PC-3 (cell line): ENCODE results near the gene DNM1L. TPM values are rescaled to one million over a fixed set of nuclear protein-coding genes. Genes with fewer than 3 reads are reported as not detected.

Experiments used
- ATAC-seq: fragments of 200-7000 bp; cut with Tn5 transposase; 2 replicates; pipeline ENCODE4 v1.9.1; 2020; ENCODE audit warnings: mild to moderate bottlenecking, moderate library complexity
- BruUV-seq: library from RNA; stranded (reverse); fragments of 400-500 nt; replicated peaks from 2 replicates; lab custom pipeline; 2021; lab: Mats Ljungman, UMichigan
- CTCF ChIA-PET: fragments of 300-600 bp; sonication (Branson Sonifier 250); formaldehyde crosslinking; loops from one replicate; lab custom pipeline; 2022; ENCODE audit warnings: antibody characterized with exemption; lab: Charles Lee
- POLR2A ChIA-PET: fragments of 300-600 bp; sonication (Branson Sonifier 250); formaldehyde crosslinking; loops from one replicate; lab custom pipeline; 2022; ENCODE audit warnings: antibody characterized with exemption; ENCODE audit not compliant: unreplicated experiment; lab: Charles Lee
- DNase-seq: peaks from one replicate; pipeline ENCODE4 v3.0.0-alpha.2; 2015
- H2AFZ ChIP-seq: fragments of 300-600 bp; sonication (generic); 2 replicates; pipeline ENCODE4 v1.6.0; 2016; ENCODE audit warnings: antibody characterized with exemption, low read length
- H3F3A ChIP-seq: fragments of 300-600 bp; sonication (generic); one replicate; pipeline ENCODE4 v1.6.0; 2017; ENCODE audit warnings: antibody characterized with exemption, low read length, control low read depth, mild to moderate bottlenecking; ENCODE audit not compliant: unreplicated experiment
- H3K27ac ChIP-seq: fragments of 300-600 bp; sonication (generic); 2 replicates; pipeline ENCODE4 v1.5.1; 2016; ENCODE audit warnings: mild to moderate bottlenecking, low read length
- H3K27me3 ChIP-seq: fragments of 300-600 bp; sonication (generic); 2 replicates; pipeline ENCODE4 v1.6.1; 2016; ENCODE audit warnings: low read length, mixed read lengths
- H3K36me3 ChIP-seq: fragments of 300-600 bp; sonication (generic); 2 replicates; pipeline ENCODE4 v1.6.1; 2016; ENCODE audit warnings: low read depth, mixed run types, low read length, mixed read lengths
- H3K4me1 ChIP-seq: fragments of 300-600 bp; sonication (generic); 2 replicates; pipeline ENCODE4 v1.5.1; 2016; ENCODE audit warnings: low read length; ENCODE audit not compliant: insufficient read depth
- H3K4me2 ChIP-seq: fragments of 300-600 bp; sonication (generic); 2 replicates; pipeline ENCODE4 v1.6.0; 2016; ENCODE audit warnings: low read length
- H3K4me3 ChIP-seq: fragments of 300-600 bp; sonication (generic); 2 replicates; pipeline ENCODE4 v1.5.1; 2016; ENCODE audit warnings: mild to moderate bottlenecking, low read length, mixed read lengths
- H3K79me2 ChIP-seq: fragments of 300-600 bp; sonication (generic); 2 replicates; pipeline ENCODE4 v1.6.1; 2017; ENCODE audit warnings: low read length, mixed read lengths
- H3K9ac ChIP-seq: fragments of 300-600 bp; sonication (generic); 2 replicates; pipeline ENCODE4 v1.6.0; 2016; ENCODE audit warnings: mild to moderate bottlenecking, low read length
- H3K9me2 ChIP-seq: fragments of 300-600 bp; sonication (generic); replicated peaks from 2 replicates; pipeline ENCODE4 v1.6.1; 2016; ENCODE audit warnings: mixed run types, low read length, mixed read lengths
- H3K9me3 ChIP-seq: fragments of 300-600 bp; sonication (generic); 2 replicates; pipeline ENCODE4 v1.6.1; 2016; ENCODE audit warnings: low read length, mixed read lengths
- H4K20me1 ChIP-seq: fragments of 300-600 bp; sonication (generic); 2 replicates; pipeline ENCODE4 v1.6.1; 2016; ENCODE audit warnings: low read length, mixed read lengths
- CTCF ChIP-seq: fragments of 300-600 bp; sonication (generic); conservative IDR thresholded peaks from 2 replicates; pipeline ENCODE4 v1.5.1; 2017; ENCODE audit warnings: antibody characterized with exemption, low read depth, mild to moderate bottlenecking, low read length
- EZH2 ChIP-seq: fragments of 300-600 bp; sonication (generic); IDR thresholded peaks from one replicate; pipeline ENCODE4 v1.6.1; 2017; ENCODE audit warnings: antibody characterized with exemption, mild to moderate bottlenecking, low read length; ENCODE audit not compliant: unreplicated experiment
- EZH2phosphoT487 ChIP-seq: fragments of 300-600 bp; sonication (generic); IDR thresholded peaks from 2 replicates; pipeline ENCODE4 v1.6.1; 2018; ENCODE audit warnings: mild to moderate bottlenecking, antibody characterized with exemption, low read length, borderline replicate concordance
- intact Hi-C: fragments of 100-400 bp; cut with micrococcal nuclease; formaldehyde crosslinking; loops from 2 replicates; pipeline ENCODE4 v1.9.0; 2023
- total RNA-seq: library from RNA; depleted of rRNA; stranded (reverse); fragments of >200 nt; gene quantifications from 2 replicates; pipeline ENCODE4 v1.2.3, GENCODE V29; 2014

Gene DNM1L
- total RNA-seq, 1 experiment from 2014 or later: 38.7 TPM

DNA sequence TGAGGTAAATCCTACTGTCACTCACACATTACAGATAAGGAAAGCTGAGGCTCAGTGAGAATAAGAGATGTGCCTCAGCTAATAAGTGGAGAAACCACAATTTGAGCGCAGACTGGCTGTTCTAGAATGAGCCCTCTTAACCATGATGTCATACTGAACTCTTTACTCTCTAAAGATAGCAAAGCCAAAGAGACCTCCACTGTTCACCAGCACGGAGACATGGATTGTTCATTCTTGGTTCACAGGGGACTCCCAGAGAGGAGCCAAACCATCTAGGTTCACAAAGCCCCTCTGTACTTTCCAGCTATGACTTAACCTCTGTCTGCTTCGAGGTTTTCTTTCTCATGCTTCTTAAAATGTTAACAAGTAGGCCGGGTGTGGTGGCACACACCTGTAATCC, 109.3 kb downstream of the DNM1L start:
- no peaks in the 10 kb centered on the region for H4K20me1 ChIP-seq
- no peaks in the 10 kb centered on the region for H3F3A ChIP-seq
- CTCF ChIA-PET: no interaction called here
- no peaks in the 10 kb centered on the region for H3K9me3 ChIP-seq
- H3K79me2 ChIP-seq: no peaks in the 10 kb centered on the region
- no peak overlapping the region for H3K4me2 ChIP-seq
- H3K4me1 ChIP-seq: no peaks in the 10 kb centered on the region
- DNase-seq: no peak
- H3K4me3 ChIP-seq: no peak overlapping the region
- BruUV-seq: no TSS peak
- no peaks in the 10 kb centered on the region for H3K36me3 ChIP-seq
- intact Hi-C loops: no loop called here
- ATAC-seq: no peak
- no peak overlapping the region for H3K27ac ChIP-seq
- POLR2A ChIA-PET: no interaction called here
- no peak overlapping the region for H2AFZ ChIP-seq
- no peak overlapping the region for H3K9ac ChIP-seq
- H3K9me2 ChIP-seq: no peaks in the 10 kb centered on the region
- no peaks in the 10 kb centered on the region for H3K27me3 ChIP-seq
- TF ChIP-seq CTCF: no peak
- no peak for TF ChIP-seq EZH2phosphoT487
- no peak for TF ChIP-seq EZH2

DNA sequence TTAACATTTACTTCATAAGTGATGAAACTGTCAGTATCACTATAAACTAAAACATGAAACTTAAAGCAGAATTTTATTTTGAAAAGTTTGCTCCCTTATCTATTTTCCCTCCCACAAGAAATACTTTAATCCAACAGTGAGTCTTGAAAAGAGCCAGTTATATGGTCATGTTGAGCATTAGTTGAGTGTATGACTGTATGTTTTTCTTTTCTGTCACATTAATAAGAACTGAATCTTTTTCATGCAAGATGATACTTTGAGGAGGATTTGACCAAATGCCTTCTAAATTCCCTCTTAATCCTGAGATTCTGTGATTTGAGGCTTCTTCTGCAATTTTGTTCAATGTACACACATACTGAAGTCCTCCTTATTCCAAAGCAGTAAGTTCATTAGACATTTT, 110.3 kb downstream of the DNM1L start:
- Histone ChIP-seq H3K9me3 (no peaks in the 10 kb centered on the region), H3K27me3 (no peaks in the 10 kb centered on the region), H3K4me1 (no peaks in the 10 kb centered on the region), H3K4me3 (no peak overlapping the region), H3K27ac (no peak overlapping the region), H2AFZ (no peak overlapping the region), H3K4me2 (no peak overlapping the region), H4K20me1 (no peaks in the 10 kb centered on the region), H3K36me3 (no peaks in the 10 kb centered on the region), H3K79me2 (no peaks in the 10 kb centered on the region), H3K9me2 (no peaks in the 10 kb centered on the region), H3F3A (no peaks in the 10 kb centered on the region), H3K9ac (no peak overlapping the region)
- CTCF ChIA-PET: no interaction called here
- BruUV-seq: no TSS peak
- DNase-seq (no peak), ATAC-seq (no peak)
- intact Hi-C loops: no loop called here
- TF ChIP-seq EZH2phosphoT487 (no peak), EZH2 (no peak), CTCF (no peak)
- POLR2A ChIA-PET: no interaction called here

DNA sequence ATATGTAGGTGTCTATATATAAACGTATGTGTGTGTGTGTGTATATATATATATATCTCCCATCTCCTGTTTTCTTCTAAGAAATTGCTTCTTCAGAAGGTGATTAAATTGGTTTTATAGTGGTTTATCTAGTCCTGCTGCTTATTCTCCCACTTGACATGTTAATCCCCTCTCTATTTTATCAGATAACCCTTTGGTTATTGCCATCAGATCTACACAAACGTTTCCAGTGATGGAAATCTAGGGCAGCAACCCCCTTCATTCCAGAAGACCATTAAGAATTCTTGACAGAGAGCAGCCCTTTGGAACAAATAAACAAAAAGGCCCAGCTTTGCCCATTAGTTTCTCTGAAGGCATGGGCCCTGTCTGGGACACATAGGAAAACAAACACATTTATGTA, 110.8 kb downstream of the DNM1L start:
- Histone ChIP-seq H3K79me2 (no peaks in the 10 kb centered on the region), H3K27me3 (no peaks in the 10 kb centered on the region), H3K4me1 (no peaks in the 10 kb centered on the region), H3K4me2 (no peak overlapping the region), H3K27ac (no peak overlapping the region), H2AFZ (no peak overlapping the region), H3K9ac (no peak overlapping the region), H4K20me1 (no peaks in the 10 kb centered on the region), H3K4me3 (no peak overlapping the region), H3K9me2 (no peaks in the 10 kb centered on the region), H3F3A (no peaks in the 10 kb centered on the region), H3K36me3 (no peaks in the 10 kb centered on the region), H3K9me3 (no peaks in the 10 kb centered on the region)
- ATAC-seq (no peak), DNase-seq (no peak)
- BruUV-seq: no TSS peak
- intact Hi-C loops: no loop called here
- CTCF ChIA-PET: no interaction called here
- no peak for TF ChIP-seq CTCF
- no peak for TF ChIP-seq EZH2
- TF ChIP-seq EZH2phosphoT487: no peak
- POLR2A ChIA-PET: no interaction called here
